ENCODE measurements around the gene SSR1.
A peak's percentile ranks its signal among the peaks of the same experiment; 100 is the strongest.
"Not testable (repeated sequence)": the region's sequence is repeated elsewhere in the genome, so short reads cannot be mapped to it uniquely, and the experiment has no call there.

The SSR1 gene

GRCh38 chr6:7273709-7274108 lies 39.3 kb downstream of the SSR1 start:
- no peak for DNase-seq

GRCh38 chr6:7271205-7271534 lies 41.8 kb downstream of the SSR1 start:
- no peak for DNase-seq

GRCh38 chr6:7270320-7271204 lies 42.4 kb downstream of the SSR1 start:
- DNase-seq, result no peak

GRCh38 chr6:7269816-7270215 lies 43.2 kb downstream of the SSR1 start:
- DNase-seq, result no peak

- no peak for DNase-seq
These were observed 44.0 kb downstream of the SSR1 start for GRCh38 chr6:7268816-7269555.

- DNase-seq, result no peak
These were observed 44.6 kb downstream of the SSR1 start for GRCh38 chr6:7268362-7268761.

- DNase-seq, result no peak
These were observed 45.4 kb downstream of the SSR1 start for GRCh38 chr6:7267466-7268091.

GRCh38 chr6:7267071-7267465 lies 45.9 kb downstream of the SSR1 start:
- DNase-seq, result no peak

GRCh38 chr6:7265385-7265726 lies 47.6 kb downstream of the SSR1 start:
- DNase-seq, result not testable (repeated sequence)

- DNase-seq, result peak; percentile 41
These were observed 48.2 kb downstream of the SSR1 start for GRCh38 chr6:7264686-7265384.

GRCh38 chr6:7264041-7264440 lies 49.0 kb downstream of the SSR1 start:
- DNase-seq, result no peak

- not testable (repeated sequence) for DNase-seq
These were observed 49.5 kb downstream of the SSR1 start for GRCh38 chr6:7263519-7263805.

- no peak for DNase-seq
These were observed 50.1 kb downstream of the SSR1 start for GRCh38 chr6:7262746-7263518.

GRCh38 chr6:7261852-7262461 lies 51.0 kb downstream of the SSR1 start:
- peak; percentile 45 for DNase-seq

- DNase-seq, result peak; percentile 94
These were observed 51.8 kb downstream of the SSR1 start for GRCh38 chr6:7261032-7261841.

- no peak for DNase-seq
These were observed 52.5 kb downstream of the SSR1 start for GRCh38 chr6:7260291-7261031.

GRCh38 chr6:7258231-7258763 lies 54.7 kb downstream of the SSR1 start:
- no peak for DNase-seq

- no peak for DNase-seq
These were observed 55.3 kb downstream of the SSR1 start for GRCh38 chr6:7257521-7258230.

GRCh38 chr6:7256785-7257184 lies 56.2 kb downstream of the SSR1 start:
- no peak for DNase-seq

- DNase-seq, result no peak
These were observed 57.1 kb downstream of the SSR1 start for GRCh38 chr6:7255918-7256317.

Measured in retina (tissue), 1 donor.